ENCODE data around the gene WDR45B. TPM values are rescaled to one million over a fixed set of nuclear protein-coding genes. Genes with fewer than 3 reads are reported as not detected.

WDR45B gene
- total RNA-seq, 2 experiments from 2014 or later, result 49.8 to 54.3 TPM

DNA sequence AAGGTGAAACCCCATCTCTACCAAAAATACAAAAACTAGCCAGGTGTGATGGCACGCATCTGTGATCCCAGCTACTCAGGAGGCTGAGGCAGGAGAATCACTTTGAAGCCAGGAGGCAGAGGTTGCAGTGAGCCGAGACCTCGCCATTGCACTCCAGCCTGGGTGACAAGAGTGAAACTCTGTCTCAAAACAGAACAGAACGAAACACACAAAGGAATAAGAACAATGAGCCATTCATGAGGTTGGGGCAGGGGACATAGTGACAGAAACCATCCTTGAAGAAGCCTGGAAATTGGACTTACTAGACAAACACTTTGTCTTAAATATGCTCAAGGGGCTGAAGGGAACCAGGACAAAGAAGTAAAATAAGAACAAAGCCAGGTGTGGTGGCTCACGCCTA is 39.4 kb downstream of the WDR45B start:
- ChIA-PET CTCF (no interaction called here), POLR2A (no interaction called here)
- Mint-ChIP-seq H3K9me3 (no peaks in the 10 kb centered on the region), H3K4me1 (ENCODE audit: low read depth) (peaks cover 11% of the 10 kb centered on the region), H3K36me3 (ENCODE audit: low read depth) (peaks cover 57% of the 10 kb centered on the region), H3K27me3 (no peaks in the 10 kb centered on the region), H3K27ac (no peak overlapping the region), H3K4me3 (no peak overlapping the region)
- no peak overlapping the region for H3K4me3 ChIP-seq (ENCODE audit: low read length)
- H3K27ac ChIP-seq (ENCODE audit: low read depth in 1 of 2, low read length in 2 of 2), result no peak overlapping the region
- H3K36me3 ChIP-seq (ENCODE audit: insufficient read depth, low read length), result peaks cover 30% of the 10 kb centered on the region
- TF ChIP-seq CTCF (IDR thresholded peaks at IDR 0.05), result no peak
- ATAC-seq (ENCODE audit: poor library complexity) (no peak), DNase-seq (no peak)
- peaks cover 5% of the 10 kb centered on the region for H3K4me1 ChIP-seq (ENCODE audit: insufficient read depth, low read length)
- H3K27me3 ChIP-seq (ENCODE audit: control insufficient read depth in 1 of 2, insufficient read depth in 2 of 2, low read length in 2 of 2), result no peaks in the 10 kb centered on the region
- intact Hi-C loops (cut with DNase I, micrococcal nuclease), result no loop called here
- H3K9me3 ChIP-seq (ENCODE audit: control insufficient read depth in 1 of 2, insufficient read depth in 1 of 2, low read length in 2 of 2), result no peaks in the 10 kb centered on the region

DNA sequence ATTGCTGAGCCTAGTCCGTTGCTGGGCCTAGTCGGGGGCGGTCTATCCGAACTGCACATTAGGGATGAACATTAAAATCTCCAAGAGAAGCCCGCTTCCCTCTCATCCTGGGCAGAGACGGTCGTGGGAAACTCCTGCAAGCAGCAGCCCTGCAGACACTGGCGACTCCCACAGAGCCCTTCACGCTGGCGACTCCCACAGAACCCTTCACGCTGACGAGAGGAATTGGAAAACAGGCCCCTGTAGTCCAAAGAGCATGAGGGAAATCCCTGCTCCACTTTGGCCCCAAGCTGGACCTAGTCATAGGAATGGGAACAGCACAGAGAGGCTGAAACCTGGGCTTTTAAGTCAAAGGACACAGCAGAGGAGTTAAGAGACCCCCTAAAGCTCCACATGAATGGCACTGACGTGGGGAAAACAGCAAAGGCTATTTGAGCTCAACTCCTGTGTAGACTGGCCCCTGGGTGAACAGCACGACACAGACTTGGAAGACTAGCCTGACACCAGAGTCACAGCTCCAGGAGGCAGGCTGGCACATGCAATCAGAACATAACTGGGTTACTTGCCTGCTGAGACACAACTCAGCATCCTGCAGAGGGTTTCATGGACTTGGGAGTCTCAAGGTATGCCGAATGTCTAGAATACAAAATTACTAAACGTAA is 42.2 kb downstream of the WDR45B start:
- Mint-ChIP-seq H3K4me3 (no peak overlapping the region), H3K9me3 (no peaks in the 10 kb centered on the region), H3K36me3 (ENCODE audit: low read depth) (peaks cover 73% of the 10 kb centered on the region), H3K27me3 (no peaks in the 10 kb centered on the region), H3K4me1 (ENCODE audit: low read depth) (peaks cover 11% of the 10 kb centered on the region), H3K27ac (peak overlapping the region; percentile 83)
- ChIA-PET POLR2A (no interaction called here), CTCF (interaction anchor here (1.1 kb wide), 1 partner anchor 12 kb away, joined by 4 read pairs; no protein-coding TSS in a partner anchor)
- H3K4me3 ChIP-seq (ENCODE audit: low read length), result no peak overlapping the region
- peaks cover 52% of the 10 kb centered on the region for H3K36me3 ChIP-seq (ENCODE audit: insufficient read depth, low read length)
- no peak overlapping the region for H3K27ac ChIP-seq (ENCODE audit: low read depth in 1 of 2, low read length in 2 of 2)
- intact Hi-C loops (cut with DNase I, micrococcal nuclease), result no loop called here
- no peak for TF ChIP-seq CTCF (IDR thresholded peaks at IDR 0.05)
- ATAC-seq (ENCODE audit: poor library complexity), result no peak
- no peak for DNase-seq
- peaks cover 7% of the 10 kb centered on the region for H3K4me1 ChIP-seq (ENCODE audit: insufficient read depth, low read length)
- H3K9me3 ChIP-seq (ENCODE audit: control insufficient read depth in 1 of 2, insufficient read depth in 1 of 2, low read length in 2 of 2), result no peaks in the 10 kb centered on the region
- H3K27me3 ChIP-seq (ENCODE audit: control insufficient read depth in 1 of 2, insufficient read depth in 2 of 2, low read length in 2 of 2), result no peaks in the 10 kb centered on the region

DNA sequence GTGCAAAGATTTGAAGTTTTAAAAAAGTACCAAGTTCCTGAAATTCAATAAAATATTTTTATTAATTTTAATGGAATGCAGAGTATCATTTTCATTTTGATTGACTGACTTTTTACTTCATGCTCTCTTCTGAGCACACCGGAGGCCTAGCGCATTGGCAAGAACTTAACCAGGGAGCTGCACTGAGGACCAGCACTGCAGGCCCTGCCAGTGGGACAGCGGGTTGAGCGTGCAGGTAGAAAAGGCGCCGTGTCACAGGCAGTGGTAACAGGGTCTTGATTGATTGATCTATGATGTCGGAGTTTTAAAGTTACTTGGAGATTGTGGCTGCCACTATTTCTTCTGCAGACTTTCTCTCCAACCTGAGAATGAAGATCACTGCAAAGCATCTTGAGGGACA is 43.7 kb downstream of the WDR45B start:
- Mint-ChIP-seq H3K4me1 (ENCODE audit: low read depth) (peaks cover 10% of the 10 kb centered on the region), H3K27ac (peak overlapping the region; percentile 83), H3K36me3 (ENCODE audit: low read depth) (peaks cover 78% of the 10 kb centered on the region), H3K9me3 (no peaks in the 10 kb centered on the region), H3K27me3 (no peaks in the 10 kb centered on the region), H3K4me3 (no peak overlapping the region)
- Histone ChIP-seq H3K36me3 (ENCODE audit: insufficient read depth, low read length) (peaks cover 60% of the 10 kb centered on the region), H3K27me3 (ENCODE audit: control insufficient read depth in 1 of 2, insufficient read depth in 2 of 2, low read length in 2 of 2) (no peaks in the 10 kb centered on the region), H3K9me3 (ENCODE audit: control insufficient read depth in 1 of 2, insufficient read depth in 1 of 2, low read length in 2 of 2) (no peaks in the 10 kb centered on the region), H3K4me3 (ENCODE audit: low read length) (no peak overlapping the region), H3K27ac (ENCODE audit: low read depth in 1 of 2, low read length in 2 of 2) (no peak overlapping the region), H3K4me1 (ENCODE audit: insufficient read depth, low read length) (peaks cover 7% of the 10 kb centered on the region)
- no peak for TF ChIP-seq CTCF (IDR thresholded peaks at IDR 0.05)
- DNase-seq, result no peak
- CTCF ChIA-PET, result no interaction called here
- intact Hi-C loops (cut with DNase I, micrococcal nuclease), result no loop called here
- POLR2A ChIA-PET, result interaction anchor here (1.1 to 1.3 kb wide), 2 partner anchors 11 to 13 kb away, joined by 3 to 5 read pairs; no protein-coding TSS in a partner anchor
- ATAC-seq (ENCODE audit: poor library complexity), result no peak

All from CD4-positive, alpha-beta T cell (primary cell).